ENCODE data around the gene RWDD2A.

Gene RWDD2A

GRCh38 chr6:83199863-83200225 lies 6.7 kb downstream of the RWDD2A start:
- FAIRE-seq (no peak), DNase-seq (ENCODE audit: insufficient read length) (no peak)
- TF ChIP-seq TAF1 (IDR thresholded peaks at IDR 0.05; ENCODE audit: borderline replicate concordance, low read depth, low read length) (no peak), POLR2A (IDR thresholded peaks at IDR 0.05; ENCODE audit: low read depth, low read length) (no peak), POLR2AphosphoS5 (IDR thresholded peaks at IDR 0.05; ENCODE audit: low read depth, low read length) (no peak)

GRCh38 chr6:83202031-83202430 lies 8.9 kb downstream of the RWDD2A start:
- FAIRE-seq (no peak), DNase-seq (ENCODE audit: insufficient read length) (no peak)
- TF ChIP-seq POLR2A (IDR thresholded peaks at IDR 0.05; ENCODE audit: low read depth, low read length) (no peak), TAF1 (IDR thresholded peaks at IDR 0.05; ENCODE audit: borderline replicate concordance, low read depth, low read length) (no peak), POLR2AphosphoS5 (IDR thresholded peaks at IDR 0.05; ENCODE audit: low read depth, low read length) (no peak)

- FAIRE-seq (peak; percentile 95), DNase-seq (ENCODE audit: insufficient read length) (no peak)
- TF ChIP-seq TAF1 (IDR thresholded peaks at IDR 0.05; ENCODE audit: borderline replicate concordance, low read depth, low read length) (no peak), POLR2AphosphoS5 (IDR thresholded peaks at IDR 0.05; ENCODE audit: low read depth, low read length) (no peak), POLR2A (IDR thresholded peaks at IDR 0.05; ENCODE audit: low read depth, low read length) (no peak)
These were observed 22.2 kb downstream of the RWDD2A start for GRCh38 chr6:83215131-83216047.

- FAIRE-seq: no peak
- no peak for TF ChIP-seq POLR2A (IDR thresholded peaks at IDR 0.05; ENCODE audit: low read depth, low read length)
- no peak for TF ChIP-seq POLR2AphosphoS5 (IDR thresholded peaks at IDR 0.05; ENCODE audit: low read depth, low read length)
- no peak for TF ChIP-seq TAF1 (IDR thresholded peaks at IDR 0.05; ENCODE audit: borderline replicate concordance, low read depth, low read length)
These were observed 23.6 kb downstream of the RWDD2A start for GRCh38 chr6:83216806-83217205.

GRCh38 chr6:83218646-83219045 lies 25.5 kb downstream of the RWDD2A start:
- DNase-seq (ENCODE audit: insufficient read length): no peak
- no peak for FAIRE-seq
- TF ChIP-seq POLR2AphosphoS5 (IDR thresholded peaks at IDR 0.05; ENCODE audit: low read depth, low read length) (no peak), TAF1 (IDR thresholded peaks at IDR 0.05; ENCODE audit: borderline replicate concordance, low read depth, low read length) (no peak), POLR2A (IDR thresholded peaks at IDR 0.05; ENCODE audit: low read depth, low read length) (no peak)

More at GRCh38 chr6:83216806-83217205, 23.6 kb downstream of the RWDD2A start:
- no peak for DNase-seq (ENCODE audit: insufficient read length)

GRCh38 chr6:83220121-83220520 lies 27.0 kb downstream of the RWDD2A start:
- TF ChIP-seq TAF1 (IDR thresholded peaks at IDR 0.05; ENCODE audit: borderline replicate concordance, low read depth, low read length) (no peak), POLR2A (IDR thresholded peaks at IDR 0.05; ENCODE audit: low read depth, low read length) (no peak), POLR2AphosphoS5 (IDR thresholded peaks at IDR 0.05; ENCODE audit: low read depth, low read length) (no peak)
- DNase-seq (ENCODE audit: insufficient read length) (no peak), FAIRE-seq (no peak)

GRCh38 chr6:83221276-83221675 lies 28.1 kb downstream of the RWDD2A start:
- DNase-seq (ENCODE audit: insufficient read length) (no peak), FAIRE-seq (no peak)
- TF ChIP-seq POLR2A (IDR thresholded peaks at IDR 0.05; ENCODE audit: low read depth, low read length) (no peak), TAF1 (IDR thresholded peaks at IDR 0.05; ENCODE audit: borderline replicate concordance, low read depth, low read length) (no peak), POLR2AphosphoS5 (IDR thresholded peaks at IDR 0.05; ENCODE audit: low read depth, low read length) (no peak)

GRCh38 chr6:83221889-83222479 lies 28.8 kb downstream of the RWDD2A start:
- FAIRE-seq: no peak
- no peak for DNase-seq (ENCODE audit: insufficient read length)
- TF ChIP-seq POLR2A (IDR thresholded peaks at IDR 0.05; ENCODE audit: low read depth, low read length): no peak

GRCh38 chr6:83226517-83226916 lies 33.4 kb downstream of the RWDD2A start:
- TF ChIP-seq TAF1 (IDR thresholded peaks at IDR 0.05; ENCODE audit: borderline replicate concordance, low read depth, low read length): no peak
- TF ChIP-seq POLR2AphosphoS5 (IDR thresholded peaks at IDR 0.05; ENCODE audit: low read depth, low read length): no peak
- no peak for TF ChIP-seq POLR2A (IDR thresholded peaks at IDR 0.05; ENCODE audit: low read depth, low read length)
- FAIRE-seq: no peak
- DNase-seq (ENCODE audit: insufficient read length): no peak

GRCh38 chr6:83231146-83231545 lies 38.0 kb downstream of the RWDD2A start:
- FAIRE-seq: no peak
- no peak for TF ChIP-seq POLR2AphosphoS5 (IDR thresholded peaks at IDR 0.05; ENCODE audit: low read depth, low read length)
- TF ChIP-seq POLR2A (IDR thresholded peaks at IDR 0.05; ENCODE audit: low read depth, low read length): no peak
- TF ChIP-seq TAF1 (IDR thresholded peaks at IDR 0.05; ENCODE audit: borderline replicate concordance, low read depth, low read length): no peak
- no peak for DNase-seq (ENCODE audit: insufficient read length)

- TF ChIP-seq TAF1 (IDR thresholded peaks at IDR 0.05; ENCODE audit: borderline replicate concordance, low read depth, low read length) (no peak), POLR2A (IDR thresholded peaks at IDR 0.05; ENCODE audit: low read depth, low read length) (no peak), POLR2AphosphoS5 (IDR thresholded peaks at IDR 0.05; ENCODE audit: low read depth, low read length) (no peak)
- FAIRE-seq: no peak
- no peak for DNase-seq (ENCODE audit: insufficient read length)
These were observed 54.3 kb downstream of the RWDD2A start for GRCh38 chr6:83247471-83247870.

Measured in GM12892 (cell line).